Measurements from ENCODE around the gene JSRP1. TPM values are rescaled to one million over a fixed set of nuclear protein-coding genes. Genes with fewer than 3 reads are reported as not detected.

The JSRP1 gene
- total and polyA plus RNA-seq, 7 donors: 0.36 to 1.6 (median 1.0) TPM; not detected in 4

GRCh38 chr19:2249880-2250765 lies 6.1 kb downstream of the JSRP1 start:
- H3K9me3 ChIP-seq: no peaks in the 10 kb centered on the region
- H3K4me1 ChIP-seq: peaks cover 0 to 42% (median 39%) of the 10 kb centered on the region in 4 donors
- no peak overlapping the region for H3K27ac ChIP-seq
- no peak for DNase-seq
- peaks cover 24 to 42% (median 35%) of the 10 kb centered on the region in 4 donors for H3K36me3 ChIP-seq
- no peak overlapping the region for H3K4me3 ChIP-seq
- intact Hi-C loops (cut with DNase I): no loop called here
- no peak for TF ChIP-seq POLR2A (IDR thresholded peaks at IDR 0.05)
- peak in 1 of 4 donors; percentile 27 for TF ChIP-seq POLR2AphosphoS5 (IDR thresholded peaks at IDR 0.05)
- no peak for TF ChIP-seq EP300 (IDR thresholded peaks at IDR 0.05)
- TF ChIP-seq CTCF (IDR thresholded peaks at IDR 0.05): no peak
- 12 to 29% methylated on average over 43 of the region's 43 CpGs for WGBS, 2 donors
- H3K27me3 ChIP-seq: peaks cover 47 to 54% (median 48%) of the 10 kb centered on the region in 3 donors

GRCh38 chr19:2249010-2249866 lies 7.0 kb downstream of the JSRP1 start, which contains the start of gene AMH:
Gene AMH, plus strand, starts transcription at chr19:2249323. Its CDS starts 10 bp downstream, at chr19:2249333.
- no peak within 1 kb of the TSS for H3K4me3 ChIP-seq
- peaks cover 31 to 50% (median 43%) of the 10 kb centered on the region in 4 donors for H3K36me3 ChIP-seq
- H3K4me1 ChIP-seq: peaks cover 0 to 42% (median 39%) of the 10 kb centered on the region in 4 donors
- no peak for DNase-seq
- H3K9me3 ChIP-seq: no peaks in the 10 kb centered on the region
- TF ChIP-seq CTCF (IDR thresholded peaks at IDR 0.05) (no peak), POLR2AphosphoS5 (IDR thresholded peaks at IDR 0.05) (no peak), POLR2A (IDR thresholded peaks at IDR 0.05) (no peak), EP300 (IDR thresholded peaks at IDR 0.05) (no peak)
- WGBS, 2 donors: 71 to 83% methylated on average over 27 of the region's 27 CpGs
- H3K27ac ChIP-seq: no peak within 1 kb of the TSS
- intact Hi-C loops (cut with DNase I): no loop called here
- peaks cover 47 to 52% (median 48%) of the 10 kb centered on the region in 3 donors for H3K27me3 ChIP-seq

GRCh38 chr19:2248136-2249009 lies 7.8 kb downstream of the JSRP1 start:
- peaks cover 0 to 45% (median 36%) of the 10 kb centered on the region in 4 donors for H3K4me1 ChIP-seq
- TF ChIP-seq POLR2AphosphoS5 (IDR thresholded peaks at IDR 0.05) (no peak), CTCF (IDR thresholded peaks at IDR 0.05) (no peak), EP300 (IDR thresholded peaks at IDR 0.05) (no peak), POLR2A (IDR thresholded peaks at IDR 0.05) (no peak)
- intact Hi-C loops (cut with DNase I): no loop called here
- H3K27ac ChIP-seq: no peak overlapping the region
- no peak for DNase-seq
- no peak overlapping the region for H3K4me3 ChIP-seq
- H3K27me3 ChIP-seq: peaks cover 39 to 44% (median 40%) of the 10 kb centered on the region in 3 donors
- WGBS, 2 donors: 85 to 90% methylated on average over 21 of the region's 21 CpGs
- H3K36me3 ChIP-seq: peaks cover 38 to 59% (median 52%) of the 10 kb centered on the region in 4 donors
- no peaks in the 10 kb centered on the region for H3K9me3 ChIP-seq

All from sigmoid colon (tissue), 7 donors.